HEK293 (cell line): ENCODE data around the gene CROT.

ENCODE experiments used
- CTCF ChIP-seq: fragments of 450-650 bp; formaldehyde crosslinking; IDR thresholded peaks from 2 replicates; pipeline ENCODE4 v1.5.1; 2016; ENCODE audit warnings: missing biosample characterization, missing genetic modification characterization
- PATZ1 ChIP-seq: fragments of 450-650 bp; formaldehyde crosslinking; IDR thresholded peaks from 2 replicates; pipeline ENCODE4 v1.5.1; 2016; ENCODE audit warnings: missing biosample characterization, missing genetic modification characterization
- ZNF24 ChIP-seq: fragments of 450-650 bp; formaldehyde crosslinking; IDR thresholded peaks from 2 replicates; pipeline ENCODE4 v1.5.1; 2016; ENCODE audit warnings: missing biosample characterization, missing genetic modification characterization
- ZNF302 ChIP-seq: fragments of 450-650 bp; formaldehyde crosslinking; IDR thresholded peaks from 2 replicates; pipeline ENCODE4 v1.5.1; 2016; ENCODE audit warnings: missing biosample characterization, missing genetic modification characterization, low read depth
- ZNF341 ChIP-seq: fragments of 450-650 bp; formaldehyde crosslinking; IDR thresholded peaks from 2 replicates; pipeline ENCODE4; 2016; ENCODE audit warnings: low read depth, missing biosample characterization, missing genetic modification characterization
- ZNF473 ChIP-seq: fragments of 450-650 bp; formaldehyde crosslinking; IDR thresholded peaks from 2 replicates; pipeline ENCODE4 v1.5.1; 2017; ENCODE audit warnings: missing biosample characterization, missing genetic modification characterization
- ZNF510 ChIP-seq: fragments of 450-650 bp; formaldehyde crosslinking; IDR thresholded peaks from 2 replicates; pipeline ENCODE4 v1.5.1; 2018; ENCODE audit warnings: mild to moderate bottlenecking, missing genetic modification characterization, missing biosample characterization; ENCODE audit not compliant: insufficient replicate concordance
- ZNF558 ChIP-seq: fragments of 450-650 bp; formaldehyde crosslinking; IDR thresholded peaks from 2 replicates; pipeline ENCODE4 v1.5.1; 2016; ENCODE audit warnings: missing biosample characterization, missing genetic modification characterization
- TF ChIP-seq, protein P1 (sequence below): fragments of 450-650 bp; formaldehyde crosslinking; IDR thresholded peaks from 2 replicates; pipeline ENCODE4 v1.5.1; 2016; ENCODE audit warnings: missing biosample characterization, missing genetic modification characterization, low read depth

GRCh38 chr7:87356448-87356847, 11.0 kb downstream of the CROT start:
- TF ChIP-seq ZNF341 (no peak), ZNF558 (tag by site-specific recombination) (no peak), PATZ1 (no peak), CTCF (tag by site-specific recombination) (no peak), ZNF24 (tag by site-specific recombination) (no peak), ZNF302 (tag by site-specific recombination) (no peak), ZNF510 (tag by site-specific recombination) (no peak), ZNF473 (tag by site-specific recombination) (no peak)
- TF ChIP-seq, protein P1, sequence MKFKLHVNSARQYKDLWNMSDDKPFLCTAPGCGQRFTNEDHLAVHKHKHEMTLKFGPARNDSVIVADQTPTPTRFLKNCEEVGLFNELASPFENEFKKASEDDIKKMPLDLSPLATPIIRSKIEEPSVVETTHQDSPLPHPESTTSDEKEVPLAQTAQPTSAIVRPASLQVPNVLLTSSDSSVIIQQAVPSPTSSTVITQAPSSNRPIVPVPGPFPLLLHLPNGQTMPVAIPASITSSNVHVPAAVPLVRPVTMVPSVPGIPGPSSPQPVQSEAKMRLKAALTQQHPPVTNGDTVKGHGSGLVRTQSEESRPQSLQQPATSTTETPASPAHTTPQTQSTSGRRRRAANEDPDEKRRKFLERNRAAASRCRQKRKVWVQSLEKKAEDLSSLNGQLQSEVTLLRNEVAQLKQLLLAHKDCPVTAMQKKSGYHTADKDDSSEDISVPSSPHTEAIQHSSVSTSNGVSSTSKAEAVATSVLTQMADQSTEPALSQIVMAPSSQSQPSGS (tag by site-specific recombination) = no peak
